HEK293 (cell line): ENCODE data around the gene MED25.

Experiments
- CTCF ChIA-PET: fragments of 350-600 bp; formaldehyde crosslinking; extraction: SDS; loops from one replicate; lab custom pipeline; 2021; ENCODE audit warnings: antibody characterized with exemption; lab: Yijun Ruan, JAX
- POLR2A ChIA-PET: fragments of 300-600 bp; formaldehyde crosslinking; extraction: SDS; loops from one replicate; lab custom pipeline; 2020; ENCODE audit warnings: antibody characterized with exemption, inconsistent platforms; lab: Yijun Ruan, JAX
- H3K27ac ChIP-seq: fragments of 200-500 bp; sonication (Bioruptor generic); 2 replicates; pipeline ENCODE4 v1.5.1; 2014; ENCODE audit warnings: low read depth, low read length, control low read depth, inconsistent platforms; ENCODE audit errors: extremely low read depth
- H3K36me3 ChIP-seq, 2 experiments: fragments of 200-500 bp in 1 of 2; sonication (Bioruptor generic) in 1 of 2; 1 replicate in 1 of 2; 2 replicates in 1 of 2; pipeline ENCODE4 v1.5.1; 2014 to 2017; ENCODE audit warnings: inconsistent platforms in 2 of 2, low read length in 2 of 2; ENCODE audit not compliant: control insufficient read depth in 2 of 2, insufficient read depth in 1 of 2
- H3K4me1 ChIP-seq: fragments of 200-500 bp; sonication (Bioruptor generic); 2 replicates; pipeline ENCODE4 v1.5.1; 2014; ENCODE audit warnings: mild to moderate bottlenecking, low read length, inconsistent platforms; ENCODE audit not compliant: control insufficient read depth, insufficient read depth
- H3K4me3 ChIP-seq: 2 replicates; pipeline ENCODE4 v1.5.1; 2011; ENCODE audit warnings: low read depth, mild to moderate bottlenecking, control low read depth, low read length, moderate library complexity
- H3K9me3 ChIP-seq: fragments of 200-500 bp; sonication (Bioruptor generic); 2 replicates; pipeline ENCODE4 v1.5.1; 2014; ENCODE audit warnings: low read depth, low read length, inconsistent platforms; ENCODE audit not compliant: control insufficient read depth, insufficient read depth
- GLI4 ChIP-seq: fragments of 450-650 bp; formaldehyde crosslinking; IDR thresholded peaks from 2 replicates; pipeline ENCODE4 v1.5.1; 2016; ENCODE audit warnings: missing biosample characterization, missing genetic modification characterization
- KLF9 ChIP-seq: fragments of 450-650 bp; formaldehyde crosslinking; IDR thresholded peaks from 2 replicates; pipeline ENCODE4 v1.5.1; 2016; ENCODE audit warnings: missing biosample characterization, missing genetic modification characterization, low read depth
- PRDM10 ChIP-seq: fragments of 450-650 bp; formaldehyde crosslinking; IDR thresholded peaks from 2 replicates; pipeline ENCODE4 v1.5.1; 2016; ENCODE audit warnings: missing biosample characterization, missing genetic modification characterization
- SP3 ChIP-seq: fragments of 450-650 bp; formaldehyde crosslinking; IDR thresholded peaks from 2 replicates; pipeline ENCODE4 v1.5.1; 2016; ENCODE audit warnings: missing biosample characterization, missing genetic modification characterization
- SP7 ChIP-seq: fragments of 450-650 bp; formaldehyde crosslinking; IDR thresholded peaks from 2 replicates; pipeline ENCODE4 v1.5.1; 2016; ENCODE audit warnings: missing biosample characterization, missing genetic modification characterization
- ZBTB1 ChIP-seq: fragments of 450-650 bp; formaldehyde crosslinking; IDR thresholded peaks from 2 replicates; pipeline ENCODE4 v1.5.1; 2016; ENCODE audit warnings: missing biosample characterization, missing genetic modification characterization
- ZBTB21 ChIP-seq: fragments of 450-650 bp; formaldehyde crosslinking; IDR thresholded peaks from 2 replicates; pipeline ENCODE4 v1.5.1; 2017; ENCODE audit warnings: missing biosample characterization, missing genetic modification characterization
- ZNF184 ChIP-seq: fragments of 450-650 bp; IDR thresholded peaks from 2 replicates; pipeline ENCODE4 v1.5.1; 2018; ENCODE audit warnings: missing biosample characterization, mild to moderate bottlenecking, missing genetic modification characterization
- ZNF202 ChIP-seq: fragments of 450-650 bp; formaldehyde crosslinking; IDR thresholded peaks from 2 replicates; pipeline ENCODE4 v1.5.1; 2016; ENCODE audit warnings: missing biosample characterization, missing genetic modification characterization, borderline replicate concordance
- ZNF341 ChIP-seq: fragments of 450-650 bp; formaldehyde crosslinking; IDR thresholded peaks from 2 replicates; pipeline ENCODE4; 2016; ENCODE audit warnings: low read depth, missing biosample characterization, missing genetic modification characterization
- ZNF350 ChIP-seq: fragments of 450-650 bp; formaldehyde crosslinking; IDR thresholded peaks from 2 replicates; pipeline ENCODE4 v1.5.0; 2017; ENCODE audit warnings: missing biosample characterization, mild to moderate bottlenecking, missing genetic modification characterization
- ZNF366 ChIP-seq: fragments of 450-650 bp; formaldehyde crosslinking; conservative IDR thresholded peaks from 2 replicates; pipeline ENCODE4 v1.5.1; 2016; ENCODE audit warnings: missing biosample characterization, missing genetic modification characterization
- ZNF544 ChIP-seq: fragments of 450-650 bp; formaldehyde crosslinking; IDR thresholded peaks from 2 replicates; pipeline ENCODE4 v1.5.0; 2017; ENCODE audit warnings: missing biosample characterization, missing genetic modification characterization
- ZNF664 ChIP-seq: fragments of 450-650 bp; formaldehyde crosslinking; IDR thresholded peaks from 2 replicates; pipeline ENCODE4 v1.5.1; 2016; ENCODE audit warnings: missing biosample characterization, missing genetic modification characterization
- ZNF837 ChIP-seq: fragments of 450-650 bp; formaldehyde crosslinking; IDR thresholded peaks from 2 replicates; pipeline ENCODE4 v1.5.1; 2016; ENCODE audit warnings: missing biosample characterization, missing genetic modification characterization
- ZSCAN16 ChIP-seq: fragments of 450-650 bp; formaldehyde crosslinking; IDR thresholded peaks from 2 replicates; pipeline ENCODE4 v1.5.1; 2016; ENCODE audit warnings: missing biosample characterization, missing genetic modification characterization
- TF ChIP-seq, protein P1 (sequence below): fragments of 450-650 bp; formaldehyde crosslinking; IDR thresholded peaks from 2 replicates; pipeline ENCODE4 v1.5.1; 2016; ENCODE audit warnings: missing biosample characterization, missing genetic modification characterization, borderline replicate concordance
- TF ChIP-seq, protein P2 (sequence below): fragments of 450-650 bp; formaldehyde crosslinking; IDR thresholded peaks from 2 replicates; pipeline ENCODE4 v1.5.1; 2016; ENCODE audit warnings: missing biosample characterization, missing genetic modification characterization
- TF ChIP-seq, protein P3 (sequence below): fragments of 450-650 bp; formaldehyde crosslinking; IDR thresholded peaks from 2 replicates; pipeline ENCODE4 v1.5.1; 2016; ENCODE audit warnings: missing biosample characterization, missing genetic modification characterization

MED25 gene

DNA sequence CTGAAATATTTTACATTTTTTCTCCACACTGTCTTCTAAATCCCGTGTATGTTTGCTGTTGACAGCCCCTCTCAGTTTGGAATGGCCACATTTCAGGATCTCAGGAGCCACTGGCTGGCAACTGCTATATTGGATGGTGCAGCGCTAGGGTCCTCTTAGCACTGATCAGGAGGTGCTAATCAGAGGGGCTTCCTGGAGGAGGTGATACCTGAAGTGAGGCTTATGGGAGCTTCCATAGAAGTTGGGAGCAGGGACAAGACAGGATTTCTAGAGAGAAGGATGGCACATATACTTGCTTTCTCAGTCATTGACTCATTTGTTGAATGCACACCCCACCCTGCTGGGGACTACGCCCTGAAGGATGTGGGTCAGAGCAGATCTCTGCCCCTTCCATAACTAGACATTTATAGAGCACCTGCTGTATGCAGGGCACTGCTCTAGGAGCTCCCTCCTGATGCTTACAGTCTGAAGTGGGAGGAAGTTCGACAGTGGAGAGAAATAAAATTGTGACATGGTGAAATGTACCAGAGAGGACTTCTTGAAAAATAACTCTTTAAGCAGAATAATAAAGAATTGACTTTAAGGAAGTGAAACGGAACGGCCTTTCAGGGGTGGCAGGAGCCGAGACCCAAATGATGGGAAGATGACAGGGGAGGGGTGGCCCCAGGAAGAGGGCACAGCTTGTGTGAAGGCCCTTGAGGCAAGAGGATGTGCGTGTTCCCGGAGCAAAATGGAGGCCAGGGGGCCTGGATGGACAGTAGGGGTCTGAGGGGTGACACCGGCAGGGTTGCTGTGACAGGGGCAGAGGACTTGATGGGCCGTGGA, 38.1 kb upstream of the MED25 start (continued):
- TF ChIP-seq, protein P1, sequence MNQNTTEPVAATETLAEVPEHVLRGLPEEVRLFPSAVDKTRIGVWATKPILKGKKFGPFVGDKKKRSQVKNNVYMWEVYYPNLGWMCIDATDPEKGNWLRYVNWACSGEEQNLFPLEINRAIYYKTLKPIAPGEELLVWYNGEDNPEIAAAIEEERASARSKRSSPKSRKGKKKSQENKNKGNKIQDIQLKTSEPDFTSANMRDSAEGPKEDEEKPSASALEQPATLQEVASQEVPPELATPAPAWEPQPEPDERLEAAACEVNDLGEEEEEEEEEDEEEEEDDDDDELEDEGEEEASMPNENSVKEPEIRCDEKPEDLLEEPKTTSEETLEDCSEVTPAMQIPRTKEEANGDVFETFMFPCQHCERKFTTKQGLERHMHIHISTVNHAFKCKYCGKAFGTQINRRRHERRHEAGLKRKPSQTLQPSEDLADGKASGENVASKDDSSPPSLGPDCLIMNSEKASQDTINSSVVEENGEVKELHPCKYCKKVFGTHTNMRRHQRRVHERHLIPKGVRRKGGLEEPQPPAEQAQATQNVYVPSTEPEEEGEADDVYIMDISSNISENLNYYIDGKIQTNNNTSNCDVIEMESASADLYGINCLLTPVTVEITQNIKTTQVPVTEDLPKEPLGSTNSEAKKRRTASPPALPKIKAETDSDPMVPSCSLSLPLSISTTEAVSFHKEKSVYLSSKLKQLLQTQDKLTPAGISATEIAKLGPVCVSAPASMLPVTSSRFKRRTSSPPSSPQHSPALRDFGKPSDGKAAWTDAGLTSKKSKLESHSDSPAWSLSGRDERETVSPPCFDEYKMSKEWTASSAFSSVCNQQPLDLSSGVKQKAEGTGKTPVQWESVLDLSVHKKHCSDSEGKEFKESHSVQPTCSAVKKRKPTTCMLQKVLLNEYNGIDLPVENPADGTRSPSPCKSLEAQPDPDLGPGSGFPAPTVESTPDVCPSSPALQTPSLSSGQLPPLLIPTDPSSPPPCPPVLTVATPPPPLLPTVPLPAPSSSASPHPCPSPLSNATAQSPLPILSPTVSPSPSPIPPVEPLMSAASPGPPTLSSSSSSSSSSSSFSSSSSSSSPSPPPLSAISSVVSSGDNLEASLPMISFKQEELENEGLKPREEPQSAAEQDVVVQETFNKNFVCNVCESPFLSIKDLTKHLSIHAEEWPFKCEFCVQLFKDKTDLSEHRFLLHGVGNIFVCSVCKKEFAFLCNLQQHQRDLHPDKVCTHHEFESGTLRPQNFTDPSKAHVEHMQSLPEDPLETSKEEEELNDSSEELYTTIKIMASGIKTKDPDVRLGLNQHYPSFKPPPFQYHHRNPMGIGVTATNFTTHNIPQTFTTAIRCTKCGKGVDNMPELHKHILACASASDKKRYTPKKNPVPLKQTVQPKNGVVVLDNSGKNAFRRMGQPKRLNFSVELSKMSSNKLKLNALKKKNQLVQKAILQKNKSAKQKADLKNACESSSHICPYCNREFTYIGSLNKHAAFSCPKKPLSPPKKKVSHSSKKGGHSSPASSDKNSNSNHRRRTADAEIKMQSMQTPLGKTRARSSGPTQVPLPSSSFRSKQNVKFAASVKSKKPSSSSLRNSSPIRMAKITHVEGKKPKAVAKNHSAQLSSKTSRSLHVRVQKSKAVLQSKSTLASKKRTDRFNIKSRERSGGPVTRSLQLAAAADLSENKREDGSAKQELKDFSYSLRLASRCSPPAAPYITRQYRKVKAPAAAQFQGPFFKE = no peak
- TF ChIP-seq ZNF350 = no peak
- TF ChIP-seq GLI4 (tag by site-specific recombination) = no peak
- TF ChIP-seq ZNF184 = no peak
- no peak for TF ChIP-seq ZBTB1 (tag by site-specific recombination)

GRCh38 chr19:49780861-49781260, 37.2 kb upstream of the MED25 start:
- Histone ChIP-seq H3K27ac (no peak overlapping the region), H3K4me1 (no peaks in the 10 kb centered on the region), H3K36me3 (peaks cover 26 to 40% of the 10 kb centered on the region in 2 experiments; a peak in 2 of 3 replicates), H3K4me3 (no peak overlapping the region), H3K9me3 (no peaks in the 10 kb centered on the region)
- CTCF ChIA-PET = interaction anchor here (1.0 kb wide), 1 partner anchor 9 kb away, joined by 5 read pairs; no protein-coding TSS in a partner anchor
- POLR2A ChIA-PET = no interaction called here
- TF ChIP-seq ZNF366 (no peak), ZNF837 (tag by site-specific recombination) (no peak), ZSCAN16 (tag by site-specific recombination) (no peak), ZNF202 (no peak), ZNF664 (tag by site-specific recombination) (no peak), SP3 (tag by site-specific recombination) (no peak), SP7 (tag by site-specific recombination) (no peak), ZBTB21 (tag by site-specific recombination) (no peak), ZNF341 (tag by site-specific recombination) (no peak), ZNF544 (tag by site-specific recombination) (no peak), PRDM10 (no peak), KLF9 (tag by site-specific recombination) (no peak)
- TF ChIP-seq, protein P2, sequence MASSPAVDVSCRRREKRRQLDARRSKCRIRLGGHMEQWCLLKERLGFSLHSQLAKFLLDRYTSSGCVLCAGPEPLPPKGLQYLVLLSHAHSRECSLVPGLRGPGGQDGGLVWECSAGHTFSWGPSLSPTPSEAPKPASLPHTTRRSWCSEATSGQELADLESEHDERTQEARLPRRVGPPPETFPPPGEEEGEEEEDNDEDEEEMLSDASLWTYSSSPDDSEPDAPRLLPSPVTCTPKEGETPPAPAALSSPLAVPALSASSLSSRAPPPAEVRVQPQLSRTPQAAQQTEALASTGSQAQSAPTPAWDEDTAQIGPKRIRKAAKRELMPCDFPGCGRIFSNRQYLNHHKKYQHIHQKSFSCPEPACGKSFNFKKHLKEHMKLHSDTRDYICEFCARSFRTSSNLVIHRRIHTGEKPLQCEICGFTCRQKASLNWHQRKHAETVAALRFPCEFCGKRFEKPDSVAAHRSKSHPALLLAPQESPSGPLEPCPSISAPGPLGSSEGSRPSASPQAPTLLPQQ = no peak
- TF ChIP-seq, protein P3, sequence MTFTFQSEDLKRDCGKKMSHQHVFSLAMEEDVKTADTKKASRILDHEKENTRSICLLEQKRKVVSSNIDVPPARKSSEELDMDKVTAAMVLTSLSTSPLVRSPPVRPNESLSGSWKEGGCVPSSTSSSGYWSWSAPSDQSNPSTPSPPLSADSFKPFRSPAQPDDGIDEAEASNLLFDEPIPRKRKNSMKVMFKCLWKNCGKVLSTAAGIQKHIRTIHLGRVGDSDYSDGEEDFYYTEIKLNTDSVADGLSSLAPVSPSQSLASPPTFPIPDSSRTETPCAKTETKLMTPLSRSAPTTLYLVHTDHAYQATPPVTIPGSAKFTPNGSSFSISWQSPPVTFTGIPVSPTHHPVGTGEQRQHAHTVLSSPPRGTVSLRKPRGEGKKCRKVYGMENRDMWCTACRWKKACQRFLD (tag by site-specific recombination) = no peak
